ENCODE measurements around the gene AMMECR1. TPM values are rescaled to one million over a fixed set of nuclear protein-coding genes. Genes with fewer than 3 reads are reported as not detected.

The AMMECR1 gene
- total and polyA plus RNA-seq, 2 of the 4 experiments (the other 2 are of a cell fraction) = 7.0 to 11.3 TPM

GRCh38 chrX:110216027-110216426, 101.9 kb downstream of the AMMECR1 start:
- DNase-seq (no peak), ATAC-seq (ENCODE audit: low read depth) (no peak)
- dilution Hi-C loops (cut with HindIII; ENCODE audit: low sequenced_read_pairs, unreplicated experiment) (no loop called here), in situ Hi-C loops (cut with MboI; ENCODE audit: low sequenced_read_pairs) (no loop called here), intact Hi-C loops (cut with micrococcal nuclease) (no loop called here)
- Histone ChIP-seq H3K4ac (ENCODE audit: low read depth, low read length) (no peak overlapping the region), H2BK20ac (ENCODE audit: low read depth, low read length) (no peak overlapping the region), H2AK9ac (replicated peaks; ENCODE audit: low read depth, low read length, poor library complexity) (no peak overlapping the region), H4K91ac (ENCODE audit: insufficient read depth, low read depth, low read length) (no peak overlapping the region), H3K18ac (ENCODE audit: low read depth, low read length) (no peak overlapping the region), H3K9ac (ENCODE audit: low read depth, low read length) (no peak overlapping the region), H3K27ac (ENCODE audit: insufficient read depth, low read length) (no peak overlapping the region), H3K9me1 (ENCODE audit: insufficient read depth, low read length) (no peaks in the 10 kb centered on the region), H3K4me1 (ENCODE audit: control insufficient read depth, insufficient read depth, low read length) (no peaks in the 10 kb centered on the region; the same call in 1 of the 2 replicates), H4K8ac (ENCODE audit: low read depth in 2 of 2, low read length in 2 of 2) (no peak overlapping the region), H3K9me3 (ENCODE audit: control insufficient read depth, insufficient read depth, low read length) (no peaks in the 10 kb centered on the region), H3K27me3 (ENCODE audit: control insufficient read depth, insufficient read depth, low read length) (no peaks in the 10 kb centered on the region), H4K5ac (ENCODE audit: low read depth, low read length) (no peak overlapping the region), H2BK5ac (ENCODE audit: low read depth, low read length, poor library complexity, severe bottlenecking) (no peak overlapping the region), H2BK15ac (ENCODE audit: low read depth, low read length) (no peak overlapping the region), H3K36me3 (ENCODE audit: control insufficient read depth, insufficient read depth, low read length) (no peaks in the 10 kb centered on the region), H3K79me1 (ENCODE audit: low read depth in 1 of 2, low read length in 2 of 2) (peaks cover 6% of the 10 kb centered on the region in 2 experiments; a peak in 3 of 4 replicates), H2BK120ac (ENCODE audit: low read depth, low read length) (no peak overlapping the region), H3K14ac (replicated peaks; ENCODE audit: low read depth, low read length) (no peak overlapping the region), H2AFZ (replicated peaks; ENCODE audit: low read length, poor library complexity) (no peak overlapping the region), H3K56ac (ENCODE audit: extremely low read depth, insufficient read depth, low read length) (no peak overlapping the region), H2AK5ac (ENCODE audit: low read depth, low read length) (no peak overlapping the region), H3K4me2 (ENCODE audit: low read depth, low read length) (no peak overlapping the region), H3K23ac (ENCODE audit: low read depth, low read length) (no peak overlapping the region), H4K20me1 (ENCODE audit: insufficient read depth, low read length) (no peaks in the 10 kb centered on the region), H3K4me3 (ENCODE audit: insufficient read depth, low read depth, low read length) (no peak overlapping the region)
- TF ChIP-seq MAFK (IDR thresholded peaks at IDR 0.05; ENCODE audit: low read depth, low read length) (no peak), MXI1 (IDR thresholded peaks at IDR 0.05; ENCODE audit: borderline replicate concordance, low read depth, low read length) (no peak), RFX5 (IDR thresholded peaks at IDR 0.05; ENCODE audit: low read depth, low read length) (no peak), RCOR1 (IDR thresholded peaks at IDR 0.05; ENCODE audit: insufficient replicate concordance, low read length) (no peak), NFE2L2 (IDR thresholded peaks at IDR 0.05; ENCODE audit: low read depth, low read length) (no peak), USF2 (IDR thresholded peaks at IDR 0.05; ENCODE audit: low read depth, low read length) (no peak), RAD21 (IDR thresholded peaks at IDR 0.05; ENCODE audit: low read length) (no peak), FOS (IDR thresholded peaks at IDR 0.05; ENCODE audit: low read depth, low read length) (no peak), BHLHE40 (IDR thresholded peaks at IDR 0.05; ENCODE audit: low read depth, low read length) (no peak), SMC3 (IDR thresholded peaks at IDR 0.05; ENCODE audit: low read depth, low read length) (no peak)
- CTCF ChIA-PET = no interaction called here
- BruUV-seq (replicated peaks) = no TSS peak
- WGBS, 2 experiments (ENCODE audit: extremely low coverage in 2 of 2, insufficient read length in 1 of 2) = no CpG with 5 or more reads among the region's 4 CpGs
- POLR2A ChIA-PET (ENCODE audit: unreplicated experiment) = no interaction called here
